A172 (cell line): ENCODE measurements around the gene LRRC56. TPM values are rescaled to one million over a fixed set of nuclear protein-coding genes. Genes with fewer than 3 reads are reported as not detected.
A peak's percentile ranks its signal among the peaks of the same experiment; 100 is the strongest.
"Not testable (repeated sequence)": the region's sequence is repeated elsewhere in the genome, so short reads cannot be mapped to it uniquely, and the experiment has no call there.

Experiments
- DNase-seq: peaks from one replicate; pipeline ENCODE4 v3.0.0-alpha.2; 2015; ENCODE audit warnings: low spot score
- total RNA-seq: library from RNA; depleted of rRNA; stranded (reverse); fragments of >200 nt; shearing (Covaris generic); gene quantifications from 2 replicates; pipeline ENCODE4 v1.2.3, GENCODE V29; 2014

LRRC56 gene
- total RNA-seq, 1 experiment from 2014 or later = not detected

GRCh38 chr11:559020-559620 lies 21.8 kb downstream of the LRRC56 start:
- no peak for DNase-seq

GRCh38 chr11:559712-560304 lies 22.5 kb downstream of the LRRC56 start:
- no peak for DNase-seq

- DNase-seq = peak; percentile 37
These were observed 23.2 kb downstream of the LRRC56 start, which contains the start of the genes LMNTD2 and RASSF7 for GRCh38 chr11:560305-561147. TSS of gene LMNTD2 (minus strand) at chr11:560738. CDS start at chr11:560716, 22 bp downstream. TSS of gene RASSF7 (plus strand) at chr11:560970. CDS start at chr11:561769, 799 bp downstream.

GRCh38 chr11:561148-562003 lies 24.0 kb downstream of the LRRC56 start:
- peak; percentile 49 for DNase-seq

GRCh38 chr11:562046-562645 lies 24.8 kb downstream of the LRRC56 start:
- no peak for DNase-seq

GRCh38 chr11:563066-563811 lies 25.9 kb downstream of the LRRC56 start:
- no peak for DNase-seq

- DNase-seq = no peak
These were observed 26.7 kb downstream of the LRRC56 start for GRCh38 chr11:563812-564578.

GRCh38 chr11:565921-566509 lies 28.7 kb downstream of the LRRC56 start:
- no peak for DNase-seq

GRCh38 chr11:567011-567628 lies 29.8 kb downstream of the LRRC56 start:
- DNase-seq = no peak

- DNase-seq = no peak
These were observed 30.4 kb downstream of the LRRC56 start for GRCh38 chr11:567629-568292.

GRCh38 chr11:568306-569157 lies 31.2 kb downstream of the LRRC56 start:
- peak; percentile 62 for DNase-seq

GRCh38 chr11:569158-569885 lies 32.0 kb downstream of the LRRC56 start:
- no peak for DNase-seq

- no peak for DNase-seq
These were observed 34.5 kb downstream of the LRRC56 start for GRCh38 chr11:571802-572185.

- no peak for DNase-seq
These were observed 35.9 kb downstream of the LRRC56 start for GRCh38 chr11:573146-573759.

- not testable (repeated sequence) for DNase-seq
These were observed 36.8 kb downstream of the LRRC56 start for GRCh38 chr11:574031-574570.
